ENCODE data around the gene ZNF646. TPM values are rescaled to one million over a fixed set of nuclear protein-coding genes. Genes with fewer than 3 reads are reported as not detected.

ZNF646 gene
- total and polyA plus RNA-seq, 2 of the 13 experiments (the other 11 are each of a cell fraction or from before 2014, with no cell fraction given), result 3.4 to 10.9 TPM

DNA sequence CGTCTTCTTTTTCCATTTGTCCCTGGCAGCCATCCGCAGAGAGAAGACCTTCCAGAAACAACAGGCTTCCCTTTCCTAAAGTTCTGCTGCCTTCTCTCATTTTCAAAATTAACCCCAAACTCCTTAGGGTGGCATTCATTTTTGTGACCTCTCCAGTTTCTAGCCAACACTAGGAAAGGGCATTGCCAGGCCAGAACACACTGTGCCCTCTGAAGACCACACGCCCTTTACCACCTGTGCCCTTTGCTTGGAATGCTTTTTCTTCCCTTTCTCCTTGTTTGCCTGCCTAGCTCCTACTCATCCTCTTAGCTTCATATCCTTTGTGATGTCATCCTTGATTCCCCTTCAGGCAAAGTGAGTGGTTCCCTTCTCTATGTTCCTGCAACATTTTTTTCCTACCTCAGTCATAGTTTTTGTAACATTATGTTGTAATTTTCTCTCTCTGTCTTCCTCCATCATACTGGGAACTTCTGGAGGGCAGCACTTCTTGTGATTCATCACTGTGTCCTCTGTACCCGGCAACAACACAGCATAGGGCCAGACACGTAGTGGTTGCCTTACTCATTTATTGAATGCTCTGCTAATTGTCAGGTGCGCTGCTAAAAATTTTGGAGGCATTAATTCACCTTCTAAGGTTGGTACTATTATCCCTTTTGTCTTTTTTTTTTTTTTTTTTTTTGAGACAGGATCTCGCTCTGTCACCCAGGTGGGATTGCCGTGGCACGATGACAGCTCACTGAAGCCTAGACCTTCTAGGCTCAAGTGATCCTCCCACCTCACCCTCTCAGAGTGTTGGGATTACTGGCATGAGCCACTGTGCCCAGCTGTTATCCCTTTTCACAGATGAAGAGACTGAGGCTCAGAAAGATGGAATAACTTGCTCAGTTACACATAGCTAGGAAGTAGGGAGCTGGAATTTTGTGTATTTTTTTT, 44.3 kb downstream of the ZNF646 start (continued):
- no peak for TF ChIP-seq ADNP (CRISPR knock-in tag; IDR thresholded peaks at IDR 0.05)
- no peak for TF ChIP-seq ZFP1 (CRISPR knock-in tag; IDR thresholded peaks at IDR 0.05)
- no peak for TF ChIP-seq ZNF75D (CRISPR knock-in tag; IDR thresholded peaks at IDR 0.05; ENCODE audit: borderline replicate concordance)
- TF ChIP-seq PHB2 (IDR thresholded peaks at IDR 0.05; ENCODE audit: partially characterized antibody), result no peak
- TF ChIP-seq FOXJ3 (CRISPR knock-in tag; IDR thresholded peaks at IDR 0.05; ENCODE audit: borderline replicate concordance), result no peak

- Histone ChIP-seq H3K4me3 (replicated peaks in 1 of 3; ENCODE audit: insufficient read depth in 1 of 3, low read depth in 2 of 3, low read length in 3 of 3) (no peak overlapping the region), H3K9me3 (ENCODE audit: low read length) (no peaks in the 10 kb centered on the region), H3K27ac (ENCODE audit: extremely low read length, insufficient read depth, low read length) (no peak overlapping the region), H3K4me2 (ENCODE audit: low read depth, low read length) (no peak overlapping the region), H3K79me2 (ENCODE audit: insufficient read depth, low read length) (peaks cover 18% of the 10 kb centered on the region), H3K27me3 (ENCODE audit: control insufficient read depth in 1 of 2, insufficient read depth in 2 of 2, low read length in 2 of 2) (no peaks in the 10 kb centered on the region; a peak in 1 of 5 replicates), H3K36me3 (replicated peaks in 1 of 2; ENCODE audit: control insufficient read depth in 1 of 2, insufficient read depth in 2 of 2, low read length in 2 of 2) (peaks cover 10 to 28% of the 10 kb centered on the region in 2 experiments), H3K9ac (ENCODE audit: insufficient read depth, low read depth, low read length) (no peak overlapping the region), H4K20me1 (ENCODE audit: insufficient read depth, low read length) (0 out of 2 replicates have a peak, but pooled peaks cover 3% of the 10 kb centered on the region), H3K4me1 (ENCODE audit: insufficient read depth, low read length) (peaks cover 13% of the 10 kb centered on the region), H2AFZ (ENCODE audit: low read length) (no peak overlapping the region)
- in situ Hi-C loops (cut with HindIII; ENCODE audit: extremely low pct_ligation_motif_present, low pct_unique_long_range_greater_than_20kb) (no loop called here), intact Hi-C loops (cut with micrococcal nuclease; ENCODE audit: unreplicated experiment) (no loop called here)
- FAIRE-seq, result no peak
- TF ChIP-seq NR0B2 (CRISPR knock-in tag; IDR thresholded peaks at IDR 0.05), result 0 out of 2 replicates have a peak, but pooled peaks have one; percentile 31
- TF ChIP-seq POLR2AphosphoS5 (IDR thresholded peaks at IDR 0.05; ENCODE audit: low read depth, low read length), result no peak
- BruUV-seq (replicated peaks), result no TSS peak
- ChIA-PET POLR2A (interaction anchor here (1.5 to 9.6 kb wide), 3 partner anchors 19 to 171 kb away, joined by 6 to 275 read pairs (median 8); partner anchors contain the start of genes FUS and PRSS8), CTCF (ENCODE audit: low intra/inter-chr PET ratio, low total read pairs) (no interaction called here)
- DNase-seq (ENCODE audit: low spot score), result no peak
- 97% methylated on average over 16 of the region's 16 CpGs for WGBS (ENCODE audit: low lambda C conversion rate)
- ATAC-seq, result no peak
Observed at GRCh38 chr16:31120129-31120528, 45.9 kb downstream of the ZNF646 start.
